ENCODE results near the gene PPP1R14D.

PPP1R14D gene

GRCh38 chr15:40832903-40833302, 4.4 kb upstream of the PPP1R14D start:
- DNase-seq (ENCODE audit: low read depth) = no peak
- no peak overlapping the region for H3K4me3 ChIP-seq (ENCODE audit: control insufficient read depth, low read depth, low read length)
- no peak for TF ChIP-seq CTCF (conservative IDR thresholded peaks at IDR 0.05; ENCODE audit: control insufficient read depth, insufficient read depth, low read depth, low read length)

GRCh38 chr15:40831861-40832260, 3.4 kb upstream of the PPP1R14D start:
- DNase-seq (ENCODE audit: low read depth) = no peak
- no peak overlapping the region for H3K4me3 ChIP-seq (ENCODE audit: control insufficient read depth, low read depth, low read length)
- no peak for TF ChIP-seq CTCF (conservative IDR thresholded peaks at IDR 0.05; ENCODE audit: control insufficient read depth, insufficient read depth, low read depth, low read length)

- TF ChIP-seq CTCF (conservative IDR thresholded peaks at IDR 0.05; ENCODE audit: control insufficient read depth, insufficient read depth, low read depth, low read length) = no peak
- no peak for DNase-seq (ENCODE audit: low read depth)
- H3K4me3 ChIP-seq (ENCODE audit: control insufficient read depth, low read depth, low read length) = no peak overlapping the region
Measured at GRCh38 chr15:40830884-40831283, 2.4 kb upstream of the PPP1R14D start.

GRCh38 chr15:40829115-40829514, 607 bp upstream of the PPP1R14D start:
- H3K4me3 ChIP-seq (ENCODE audit: control insufficient read depth, low read depth, low read length) = no peak overlapping the region
- no peak for DNase-seq (ENCODE audit: low read depth)
- TF ChIP-seq CTCF (conservative IDR thresholded peaks at IDR 0.05; ENCODE audit: control insufficient read depth, insufficient read depth, low read depth, low read length) = no peak

- H3K4me3 ChIP-seq (ENCODE audit: control insufficient read depth, low read depth, low read length) = no peak overlapping the region
- TF ChIP-seq CTCF (conservative IDR thresholded peaks at IDR 0.05; ENCODE audit: control insufficient read depth, insufficient read depth, low read depth, low read length) = no peak
- DNase-seq (ENCODE audit: low read depth) = no peak
Measured at GRCh38 chr15:40826423-40827075, 2.0 kb downstream of the PPP1R14D start.

- DNase-seq (ENCODE audit: low read depth) = no peak
- no peak overlapping the region for H3K4me3 ChIP-seq (ENCODE audit: control insufficient read depth, low read depth, low read length)
- no peak for TF ChIP-seq CTCF (conservative IDR thresholded peaks at IDR 0.05; ENCODE audit: control insufficient read depth, insufficient read depth, low read depth, low read length)
Measured at GRCh38 chr15:40825661-40826422, 2.7 kb downstream of the PPP1R14D start.

Measured in fibroblast of mammary gland (primary cell).